ENCODE measurements around the gene MID1.
A peak's percentile ranks its signal among the peaks of the same experiment; 100 is the strongest.

Gene MID1

GRCh38 chrX:10611441-10612090, 8.8 kb downstream of the MID1 start:
- DNase-seq (ENCODE audit: low read depth), result no peak
- TF ChIP-seq CTCF (IDR thresholded peaks at IDR 0.05; ENCODE audit: low read length, missing control alignments), result no peak
- no peak overlapping the region for H3K4me3 ChIP-seq (replicated peaks; ENCODE audit: low read depth, low read length)

GRCh38 chrX:10608099-10608498, 12.3 kb downstream of the MID1 start:
- H3K4me3 ChIP-seq (replicated peaks; ENCODE audit: low read depth, low read length), result no peak overlapping the region
- peak; percentile 64 for DNase-seq (ENCODE audit: low read depth)
- no peak for TF ChIP-seq CTCF (IDR thresholded peaks at IDR 0.05; ENCODE audit: low read length, missing control alignments)

GRCh38 chrX:10607233-10607632, 13.2 kb downstream of the MID1 start:
- TF ChIP-seq CTCF (IDR thresholded peaks at IDR 0.05; ENCODE audit: low read length, missing control alignments), result no peak
- DNase-seq (ENCODE audit: low read depth), result no peak
- H3K4me3 ChIP-seq (replicated peaks; ENCODE audit: low read depth, low read length), result no peak overlapping the region

GRCh38 chrX:10603612-10604011, 16.8 kb downstream of the MID1 start:
- TF ChIP-seq CTCF (IDR thresholded peaks at IDR 0.05; ENCODE audit: low read length, missing control alignments), result no peak
- DNase-seq (ENCODE audit: low read depth), result no peak
- H3K4me3 ChIP-seq (replicated peaks; ENCODE audit: low read depth, low read length), result no peak overlapping the region

GRCh38 chrX:10602646-10603045, 17.7 kb downstream of the MID1 start:
- no peak for DNase-seq (ENCODE audit: low read depth)
- no peak overlapping the region for H3K4me3 ChIP-seq (replicated peaks; ENCODE audit: low read depth, low read length)
- no peak for TF ChIP-seq CTCF (IDR thresholded peaks at IDR 0.05; ENCODE audit: low read length, missing control alignments)

GRCh38 chrX:10600479-10600878, 19.9 kb downstream of the MID1 start:
- TF ChIP-seq CTCF (IDR thresholded peaks at IDR 0.05; ENCODE audit: low read length, missing control alignments), result no peak
- H3K4me3 ChIP-seq (replicated peaks; ENCODE audit: low read depth, low read length), result no peak overlapping the region
- DNase-seq (ENCODE audit: low read depth), result no peak

GRCh38 chrX:10598540-10598939, 21.8 kb downstream of the MID1 start:
- H3K4me3 ChIP-seq (replicated peaks; ENCODE audit: low read depth, low read length), result no peak overlapping the region
- DNase-seq (ENCODE audit: low read depth), result peak; percentile 58
- TF ChIP-seq CTCF (IDR thresholded peaks at IDR 0.05; ENCODE audit: low read length, missing control alignments), result no peak

Measured in fibroblast of pulmonary artery (primary cell).